Mucosa of descending colon (tissue), 3 donors: ENCODE measurements around the gene WDR70. TPM values are rescaled to one million over a fixed set of nuclear protein-coding genes. Genes with fewer than 3 reads are reported as not detected.
"Not testable (repeated sequence)": the region's sequence is repeated elsewhere in the genome, so short reads cannot be mapped to it uniquely, and the experiment has no call there.

Experiments used
- ATAC-seq: fragments of 200-7000 bp; cut with Tn5 transposase; one replicate; pipeline ENCODE4 v1.9.1; 2020; ENCODE audit warnings: mild to moderate bottlenecking, moderate library complexity
- DNase-seq, 3 donors: peaks; one replicate each; pipeline ENCODE4 v3.0.0-alpha.2; 2020
- H3K36me3 ChIP-seq: fragments of 200-600 bp; one replicate; pipeline ENCODE4 v1.8.0; 2021; ENCODE audit warnings: low read depth, mild to moderate bottlenecking
- H3K4me1 ChIP-seq: fragments of 200-600 bp; one replicate; pipeline ENCODE4 v1.8.0; 2021; ENCODE audit warnings: low read depth, mild to moderate bottlenecking
- H3K4me3 ChIP-seq: fragments of 200-600 bp; one replicate; pipeline ENCODE4 v1.8.0; 2021; ENCODE audit warnings: mild to moderate bottlenecking
- H3K9me3 ChIP-seq: fragments of 200-600 bp; one replicate; pipeline ENCODE4 v1.8.0; 2021; ENCODE audit warnings: mild to moderate bottlenecking
- intact Hi-C, 2 donors: fragments of 100-400 bp; cut with DNase I in 1 of 2; cut with micrococcal nuclease in 1 of 2; formaldehyde crosslinking; loops; one replicate each; pipeline versions ENCODE4 v1.11.0 to v1.11.1; 2022; cut with DNase I, micrococcal nuclease
- total RNA-seq, 3 donors: library from RNA; stranded (reverse); fragmentation: NEBNext Ultra II Directional in 2 of 3; extraction: Animal tissue kit (Norgen Biotek cat#: 25700) in 2 of 3; gene quantifications; one replicate each; pipeline versions ENCODE4 v1.2.1 to v1.2.4, GENCODE V29; 2021 to 2023
- TF ChIP-seq, protein P1 (sequence below): fragments of 200-600 bp; IDR thresholded peaks from one replicate; pipeline ENCODE4 v1.8.0; 2022; ENCODE audit warnings: antibody characterized with exemption, mild to moderate bottlenecking
- donor health status: DM: no; HTN: no; CAD: no; lungs with moderate emphysema.
- donor health status: DM: no; HTN: no; CAD: no.
- donor health status: DM: no; HTN: yes; CAD: no.

Gene WDR70
- total RNA-seq, 3 donors from 2014 or later, result 19.5 to 42.5 (median 38.0) TPM

DNA sequence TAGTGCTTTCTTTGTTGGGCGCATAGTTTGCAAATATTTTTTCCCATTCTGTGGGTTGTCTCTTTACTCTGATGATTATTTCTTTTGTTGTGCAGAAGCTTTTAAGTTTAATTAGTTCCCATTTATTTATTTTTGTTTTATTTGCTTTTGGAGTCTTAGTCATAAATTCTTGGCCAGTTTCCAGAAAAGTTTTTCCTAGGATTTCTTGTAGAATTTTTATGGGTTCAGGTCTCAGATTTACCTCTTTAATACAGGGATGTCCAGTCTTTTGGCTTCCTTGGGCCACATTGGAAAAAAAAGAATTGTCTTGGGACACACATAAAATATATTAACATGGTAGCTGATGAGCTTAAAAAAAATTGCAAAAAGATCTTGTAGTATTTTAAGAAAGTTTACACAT lies 122.0 kb downstream of the WDR70 start:
- no peaks in the 10 kb centered on the region for H3K9me3 ChIP-seq
- TF ChIP-seq, protein P1, sequence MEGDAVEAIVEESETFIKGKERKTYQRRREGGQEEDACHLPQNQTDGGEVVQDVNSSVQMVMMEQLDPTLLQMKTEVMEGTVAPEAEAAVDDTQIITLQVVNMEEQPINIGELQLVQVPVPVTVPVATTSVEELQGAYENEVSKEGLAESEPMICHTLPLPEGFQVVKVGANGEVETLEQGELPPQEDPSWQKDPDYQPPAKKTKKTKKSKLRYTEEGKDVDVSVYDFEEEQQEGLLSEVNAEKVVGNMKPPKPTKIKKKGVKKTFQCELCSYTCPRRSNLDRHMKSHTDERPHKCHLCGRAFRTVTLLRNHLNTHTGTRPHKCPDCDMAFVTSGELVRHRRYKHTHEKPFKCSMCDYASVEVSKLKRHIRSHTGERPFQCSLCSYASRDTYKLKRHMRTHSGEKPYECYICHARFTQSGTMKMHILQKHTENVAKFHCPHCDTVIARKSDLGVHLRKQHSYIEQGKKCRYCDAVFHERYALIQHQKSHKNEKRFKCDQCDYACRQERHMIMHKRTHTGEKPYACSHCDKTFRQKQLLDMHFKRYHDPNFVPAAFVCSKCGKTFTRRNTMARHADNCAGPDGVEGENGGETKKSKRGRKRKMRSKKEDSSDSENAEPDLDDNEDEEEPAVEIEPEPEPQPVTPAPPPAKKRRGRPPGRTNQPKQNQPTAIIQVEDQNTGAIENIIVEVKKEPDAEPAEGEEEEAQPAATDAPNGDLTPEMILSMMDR, result no peak
- DNase-seq (no peak), ATAC-seq (no peak)
- no peaks in the 10 kb centered on the region for H3K36me3 ChIP-seq
- intact Hi-C loops, result no loop called here
- no peak overlapping the region for H3K4me3 ChIP-seq
- no peaks in the 10 kb centered on the region for H3K4me1 ChIP-seq

DNA sequence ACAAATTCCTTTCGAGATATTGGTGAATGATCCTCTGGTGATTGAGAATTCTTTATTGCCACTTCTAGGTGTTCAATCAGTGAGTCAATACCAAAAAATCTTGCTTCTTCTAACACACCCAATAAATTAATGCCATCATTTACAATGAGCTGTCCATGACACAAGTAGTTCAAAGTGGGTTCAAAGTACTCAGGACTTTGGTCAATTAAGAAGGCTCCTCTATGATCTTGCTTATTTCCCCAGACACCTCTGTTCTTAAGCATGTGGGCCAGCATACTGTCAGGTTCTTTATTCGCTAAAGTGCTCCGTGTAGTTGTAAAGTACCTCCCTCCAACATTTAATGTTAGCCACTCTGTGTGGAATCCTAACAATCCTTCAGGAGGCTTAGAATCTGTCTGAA lies 127.1 kb downstream of the WDR70 start:
- Histone ChIP-seq H3K4me1 (no peaks in the 10 kb centered on the region), H3K36me3 (no peaks in the 10 kb centered on the region), H3K9me3 (no peaks in the 10 kb centered on the region), H3K4me3 (no peak overlapping the region)
- TF ChIP-seq, protein P1, result no peak
- DNase-seq (no peak), ATAC-seq (no peak)
- intact Hi-C loops, result no loop called here

DNA sequence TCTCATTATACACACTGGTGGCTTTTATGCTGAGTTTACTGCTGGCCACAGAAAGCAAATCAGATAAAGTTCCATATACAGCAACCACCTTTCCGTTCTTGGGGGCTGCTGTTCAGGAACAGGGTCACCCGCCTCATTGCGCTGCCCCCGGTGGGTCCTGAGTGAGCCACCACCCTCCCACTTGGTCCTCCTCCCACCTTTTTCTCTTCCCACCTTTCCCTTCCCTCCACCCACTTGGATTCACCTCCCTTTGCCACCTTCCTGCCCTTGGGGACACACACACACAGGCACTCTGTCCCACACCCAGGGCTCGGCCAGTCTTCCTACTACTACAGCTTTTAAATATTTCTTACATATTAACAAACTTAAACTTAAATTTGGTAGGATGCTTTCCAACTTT lies 127.6 kb downstream of the WDR70 start:
- no peaks in the 10 kb centered on the region for H3K4me1 ChIP-seq
- no peak overlapping the region for H3K4me3 ChIP-seq
- no peaks in the 10 kb centered on the region for H3K36me3 ChIP-seq
- TF ChIP-seq, protein P1, result no peak
- intact Hi-C loops, result no loop called here
- H3K9me3 ChIP-seq, result no peaks in the 10 kb centered on the region
- DNase-seq, result no peak
- ATAC-seq, result no peak

DNA sequence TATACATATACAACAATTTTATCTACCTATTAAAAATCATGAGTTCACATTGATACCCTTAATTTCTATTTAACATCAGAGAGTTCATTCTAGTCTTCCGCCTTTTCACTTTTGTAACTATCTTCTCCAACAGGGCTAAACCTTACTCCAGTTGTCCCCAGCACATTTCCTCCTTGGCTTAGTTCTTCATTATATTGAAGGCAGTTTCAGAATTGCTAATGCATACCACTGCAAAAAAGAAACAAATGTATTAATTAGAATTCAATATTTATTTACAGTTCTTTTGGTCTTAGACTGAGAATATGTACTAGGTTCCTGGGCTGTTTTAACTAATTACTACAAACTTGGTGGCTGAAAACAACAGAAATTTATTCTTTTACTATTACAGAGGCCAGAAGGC lies 132.5 kb downstream of the WDR70 start:
- Histone ChIP-seq H3K4me3 (no peak overlapping the region), H3K9me3 (no peaks in the 10 kb centered on the region), H3K36me3 (no peaks in the 10 kb centered on the region), H3K4me1 (no peaks in the 10 kb centered on the region)
- TF ChIP-seq, protein P1, result no peak
- no peak for DNase-seq
- no peak for ATAC-seq
- intact Hi-C loops, result no loop called here

DNA sequence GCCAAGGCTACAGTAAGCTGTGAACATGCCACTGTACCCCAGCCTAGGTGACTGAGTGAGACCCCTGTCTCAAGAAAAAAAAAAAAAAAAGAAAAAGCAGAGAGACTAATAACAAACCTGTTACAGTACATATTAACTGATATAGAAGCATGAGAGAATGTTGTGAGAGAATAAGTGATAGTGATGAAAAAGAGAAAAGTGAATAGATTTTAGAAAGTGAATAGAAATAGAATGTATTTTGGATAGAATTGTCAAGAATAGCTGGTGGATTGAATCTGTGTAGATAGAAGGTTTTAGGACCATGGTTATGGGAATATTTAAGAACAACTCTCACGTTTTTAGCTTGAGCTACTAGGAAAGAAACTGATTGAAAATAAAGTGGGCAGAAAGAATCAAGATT lies 135.8 kb downstream of the WDR70 start:
- ATAC-seq (no peak), DNase-seq (no peak)
- Histone ChIP-seq H3K9me3 (peaks cover 3% of the 10 kb centered on the region), H3K4me3 (no peak overlapping the region), H3K4me1 (no peaks in the 10 kb centered on the region), H3K36me3 (no peaks in the 10 kb centered on the region)
- intact Hi-C loops, result no loop called here
- TF ChIP-seq, protein P1, result no peak

DNA sequence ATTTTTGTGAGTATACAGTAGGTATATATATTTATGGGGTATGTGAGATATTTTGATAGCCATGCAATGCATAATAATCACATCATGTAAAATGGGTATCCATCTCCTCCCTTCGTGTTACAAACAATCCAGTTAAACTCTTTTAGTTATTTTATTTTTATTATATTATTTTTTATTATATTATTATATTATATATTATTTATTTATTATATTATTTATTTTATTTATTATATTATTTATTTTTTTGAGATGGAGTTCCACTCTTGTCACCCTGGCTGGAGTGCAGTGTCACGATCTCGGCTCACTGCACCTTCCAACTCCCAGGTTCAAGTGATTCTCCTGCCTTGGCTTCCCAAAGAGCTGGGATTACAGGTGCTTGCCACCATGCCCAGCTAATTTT lies 138.6 kb downstream of the WDR70 start:
- Histone ChIP-seq H3K4me1 (peaks cover 4% of the 10 kb centered on the region), H3K9me3 (peaks cover 3% of the 10 kb centered on the region), H3K36me3 (no peaks in the 10 kb centered on the region), H3K4me3 (no peak overlapping the region)
- intact Hi-C loops, result no loop called here
- ATAC-seq (no peak), DNase-seq (no peak)
- TF ChIP-seq, protein P1, result no peak

DNA sequence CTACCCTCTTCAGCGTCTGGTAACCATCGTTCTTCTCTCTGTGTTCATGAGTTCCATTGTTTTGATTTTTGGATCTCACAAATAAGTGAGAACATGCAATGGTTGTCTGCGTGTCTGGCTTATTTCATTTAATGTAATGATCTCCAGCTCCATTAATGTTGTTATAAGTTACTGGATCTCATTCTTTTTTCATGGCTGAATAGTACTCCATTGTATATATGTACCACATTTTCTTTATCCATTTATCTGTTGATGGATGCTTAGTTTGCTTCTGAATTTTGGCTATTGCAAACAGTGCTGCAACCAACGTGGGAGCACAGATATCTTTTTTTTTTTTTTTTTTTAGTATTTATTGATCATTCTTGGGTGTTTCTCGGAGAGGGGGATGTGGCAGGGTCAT lies 139.2 kb downstream of the WDR70 start:
- DNase-seq, H3K4me3 ChIP-seq, H3K4me1 ChIP-seq, H3K9me3 ChIP-seq, H3K36me3 ChIP-seq, intact Hi-C loops, ATAC-seq: not testable (repeated sequence)
